HEK293 (cell line): ENCODE measurements around the gene USP22.

ENCODE experiments used
- HOXA7 ChIP-seq: sonication (generic); formaldehyde crosslinking; IDR thresholded peaks from 2 replicates; pipeline ENCODE4 v1.8.1; 2022; ENCODE audit warnings: missing genetic modification reagents, borderline replicate concordance
- ZEB2 ChIP-seq: fragments of 450-650 bp; formaldehyde crosslinking; IDR thresholded peaks from 2 replicates; pipeline ENCODE4 v1.5.1; 2016; ENCODE audit warnings: missing biosample characterization, missing genetic modification characterization
- ZNF214 ChIP-seq: fragments of 450-650 bp; formaldehyde crosslinking; IDR thresholded peaks from 2 replicates; pipeline ENCODE4 v1.5.1; 2017; ENCODE audit warnings: missing biosample characterization, mild to moderate bottlenecking, missing genetic modification characterization, borderline replicate concordance
- ZNF239 ChIP-seq: fragments of 450-650 bp; formaldehyde crosslinking; IDR thresholded peaks from 2 replicates; pipeline ENCODE4 v1.5.1; 2016; ENCODE audit warnings: missing biosample characterization, missing genetic modification characterization
- ZNF24 ChIP-seq: fragments of 450-650 bp; formaldehyde crosslinking; IDR thresholded peaks from 2 replicates; pipeline ENCODE4 v1.5.1; 2016; ENCODE audit warnings: missing biosample characterization, missing genetic modification characterization
- ZNF654 ChIP-seq: fragments of 450-650 bp; formaldehyde crosslinking; IDR thresholded peaks from 2 replicates; pipeline ENCODE4 v1.5.1; 2016; ENCODE audit warnings: low read depth, missing biosample characterization, missing genetic modification characterization
- ZNF785 ChIP-seq: fragments of 450-650 bp; formaldehyde crosslinking; IDR thresholded peaks from 2 replicates; pipeline ENCODE4 v1.5.1; 2016; ENCODE audit warnings: missing biosample characterization, missing genetic modification characterization
- ZSCAN18 ChIP-seq: fragments of 450-650 bp; formaldehyde crosslinking; IDR thresholded peaks from 2 replicates; pipeline ENCODE4 v1.5.1; 2016; ENCODE audit warnings: missing biosample characterization, missing genetic modification characterization

GRCh38 chr17:20954794-20955193, 88.0 kb downstream of the USP22 start:
- TF ChIP-seq ZNF785 (tag by site-specific recombination) (no peak), ZSCAN18 (tag by site-specific recombination) (no peak), ZNF24 (tag by site-specific recombination) (no peak), HOXA7 (CRISPR knock-in tag) (no peak), ZNF214 (tag by site-specific recombination) (no peak), ZEB2 (tag by site-specific recombination) (no peak), ZNF239 (tag by site-specific recombination) (no peak), ZNF654 (tag by site-specific recombination) (no peak)
